Endothelial cell of umbilical vein (primary cell): Measurements from ENCODE around the gene ARHGAP11B.
"Not testable (repeated sequence)": the region's sequence is repeated elsewhere in the genome, so short reads cannot be mapped to it uniquely, and the experiment has no call there.

Experiments
- CTCF ChIP-seq, 2 donors: IDR thresholded peaks; 1 replicate in 1 of 2; 2 replicates in 1 of 2; pipeline ENCODE4 v1.5.1; 2011; ENCODE audit warnings: low read length in 2 of 2, mild to moderate bottlenecking in 2 of 2, moderate library complexity in 2 of 2, control low read depth in 1 of 2, inconsistent platforms in 1 of 2, low read depth in 1 of 2; ENCODE audit not compliant: insufficient read depth in 1 of 2; ENCODE audit errors: extremely low read depth in 1 of 2
- EZH2 ChIP-seq: IDR thresholded peaks from 2 replicates; pipeline ENCODE4 v1.6.1; 2012; ENCODE audit warnings: borderline replicate concordance, low read depth, mild to moderate bottlenecking, moderate library complexity, low read length, inconsistent platforms; ENCODE audit not compliant: severe bottlenecking
- FOS ChIP-seq: IDR thresholded peaks from 2 replicates; pipeline ENCODE4 v1.6.1; 2011; ENCODE audit warnings: mild to moderate bottlenecking, low read length, moderate library complexity, borderline replicate concordance; ENCODE audit not compliant: insufficient read depth
- GATA2 ChIP-seq: IDR thresholded peaks from 2 replicates; pipeline ENCODE4 v1.7.0; 2011; ENCODE audit warnings: low read depth, mild to moderate bottlenecking, moderate library complexity, mixed read lengths, low read length; ENCODE audit not compliant: insufficient read length, insufficient read depth
- JUN ChIP-seq: IDR thresholded peaks from 2 replicates; pipeline ENCODE4 v1.6.1; 2011; ENCODE audit warnings: borderline replicate concordance, low read depth; ENCODE audit not compliant: insufficient read length, insufficient read depth
- MAX ChIP-seq: IDR thresholded peaks from 2 replicates; pipeline ENCODE4 v1.6.1; 2011; ENCODE audit not compliant: insufficient read depth, insufficient read length
- MYC ChIP-seq: IDR thresholded peaks from one replicate; pipeline ENCODE4 v1.6.1; 2011; ENCODE audit warnings: mild to moderate bottlenecking, low read depth, low read length
- POLR2A ChIP-seq: IDR thresholded peaks from 2 replicates; pipeline ENCODE4 v1.6.1; 2012; ENCODE audit warnings: low read depth, mild to moderate bottlenecking, control low read depth, low read length
- POLR2AphosphoS5 ChIP-seq: IDR thresholded peaks from 2 replicates; pipeline ENCODE4 v1.6.1; 2012; ENCODE audit warnings: low read depth, mild to moderate bottlenecking, control low read depth, low read length, moderate library complexity; ENCODE audit not compliant: insufficient read depth

GRCh38 chr15:30625436-30626193 is at the start of gene ARHGAP11B:
- not testable (repeated sequence) for TF ChIP-seq JUN; CTCF (IDR thresholded peaks at IDR 0.05; ENCODE audit: extremely low read depth in 1 of 2, insufficient read depth in 1 of 2, low read depth in 1 of 2, low read length in 2 of 2); POLR2AphosphoS5; FOS; EZH2; POLR2A; MYC; MAX; GATA2
